HEK293 (cell line): ENCODE measurements around the gene CELA2A.

Experiments
- CTCF ChIA-PET: fragments of 350-600 bp; formaldehyde crosslinking; extraction: SDS; loops from one replicate; lab custom pipeline; 2021; ENCODE audit warnings: antibody characterized with exemption; lab: Yijun Ruan, JAX
- POLR2A ChIA-PET: fragments of 300-600 bp; formaldehyde crosslinking; extraction: SDS; loops from one replicate; lab custom pipeline; 2020; ENCODE audit warnings: antibody characterized with exemption, inconsistent platforms; lab: Yijun Ruan, JAX
- H3K27ac ChIP-seq: fragments of 200-500 bp; sonication (Bioruptor generic); 2 replicates; pipeline ENCODE4 v1.5.1; 2014; ENCODE audit warnings: low read depth, low read length, control low read depth, inconsistent platforms; ENCODE audit errors: extremely low read depth
- H3K36me3 ChIP-seq, 2 experiments: fragments of 200-500 bp in 1 of 2; sonication (Bioruptor generic) in 1 of 2; 1 replicate in 1 of 2; 2 replicates in 1 of 2; pipeline ENCODE4 v1.5.1; 2014 to 2017; ENCODE audit warnings: inconsistent platforms in 2 of 2, low read length in 2 of 2; ENCODE audit not compliant: control insufficient read depth in 2 of 2, insufficient read depth in 1 of 2
- H3K4me1 ChIP-seq: fragments of 200-500 bp; sonication (Bioruptor generic); 2 replicates; pipeline ENCODE4 v1.5.1; 2014; ENCODE audit warnings: mild to moderate bottlenecking, low read length, inconsistent platforms; ENCODE audit not compliant: control insufficient read depth, insufficient read depth
- H3K4me3 ChIP-seq: 2 replicates; pipeline ENCODE4 v1.5.1; 2011; ENCODE audit warnings: low read depth, mild to moderate bottlenecking, control low read depth, low read length, moderate library complexity
- H3K9me3 ChIP-seq: fragments of 200-500 bp; sonication (Bioruptor generic); 2 replicates; pipeline ENCODE4 v1.5.1; 2014; ENCODE audit warnings: low read depth, low read length, inconsistent platforms; ENCODE audit not compliant: control insufficient read depth, insufficient read depth
- ELK4 ChIP-seq: IDR thresholded peaks from 2 replicates; pipeline ENCODE4 v1.6.1; 2011; ENCODE audit warnings: mild to moderate bottlenecking, low read depth, low read length, borderline replicate concordance
- FEZF1 ChIP-seq: fragments of 450-650 bp; formaldehyde crosslinking; IDR thresholded peaks from 2 replicates; pipeline ENCODE4 v1.5.1; 2016; ENCODE audit warnings: missing biosample characterization, missing genetic modification characterization
- HIC1 ChIP-seq: fragments of 450-650 bp; formaldehyde crosslinking; IDR thresholded peaks from 2 replicates; pipeline ENCODE4 v1.5.1; 2016; ENCODE audit warnings: missing biosample characterization, missing genetic modification characterization
- HOXA7 ChIP-seq: sonication (generic); formaldehyde crosslinking; IDR thresholded peaks from 2 replicates; pipeline ENCODE4 v1.8.1; 2022; ENCODE audit warnings: missing genetic modification reagents, borderline replicate concordance
- MEIS1 ChIP-seq: sonication (generic); formaldehyde crosslinking; IDR thresholded peaks from 2 replicates; pipeline ENCODE4 v1.8.1; 2022; ENCODE audit warnings: missing genetic modification reagents, mild to moderate bottlenecking, borderline replicate concordance
- MYNN ChIP-seq: fragments of 450-650 bp; formaldehyde crosslinking; IDR thresholded peaks from 2 replicates; pipeline ENCODE4 v1.5.1; 2016; ENCODE audit warnings: missing biosample characterization, missing genetic modification characterization, borderline replicate concordance
- PRDM1 ChIP-seq: fragments of 450-650 bp; formaldehyde crosslinking; IDR thresholded peaks from 2 replicates; pipeline ENCODE4; 2016; ENCODE audit warnings: missing biosample characterization, missing genetic modification characterization
- TRIM28 ChIP-seq: IDR thresholded peaks from 2 replicates; pipeline ENCODE4 v1.6.1; 2011; ENCODE audit warnings: low read length, control low read depth, borderline replicate concordance
- ZBTB21 ChIP-seq: fragments of 450-650 bp; formaldehyde crosslinking; IDR thresholded peaks from 2 replicates; pipeline ENCODE4 v1.5.1; 2017; ENCODE audit warnings: missing biosample characterization, missing genetic modification characterization
- ZEB2 ChIP-seq: fragments of 450-650 bp; formaldehyde crosslinking; IDR thresholded peaks from 2 replicates; pipeline ENCODE4 v1.5.1; 2016; ENCODE audit warnings: missing biosample characterization, missing genetic modification characterization
- ZNF174 ChIP-seq: fragments of 450-650 bp; formaldehyde crosslinking; IDR thresholded peaks from 2 replicates; pipeline ENCODE4 v1.5.0; 2017; ENCODE audit warnings: missing biosample characterization, mild to moderate bottlenecking, missing genetic modification characterization
- ZNF184 ChIP-seq: fragments of 450-650 bp; IDR thresholded peaks from 2 replicates; pipeline ENCODE4 v1.5.1; 2018; ENCODE audit warnings: missing biosample characterization, mild to moderate bottlenecking, missing genetic modification characterization
- ZNF221 ChIP-seq: fragments of 450-650 bp; formaldehyde crosslinking; IDR thresholded peaks from 2 replicates; pipeline ENCODE4 v1.5.1; 2017; ENCODE audit warnings: missing biosample characterization, missing genetic modification characterization, borderline replicate concordance
- ZNF26 ChIP-seq: fragments of 450-650 bp; formaldehyde crosslinking; IDR thresholded peaks from 2 replicates; pipeline ENCODE4 v1.5.1; 2016; ENCODE audit warnings: missing biosample characterization, missing genetic modification characterization
- ZNF416 ChIP-seq: fragments of 450-650 bp; formaldehyde crosslinking; IDR thresholded peaks from 2 replicates; pipeline ENCODE4 v1.5.1; 2016; ENCODE audit warnings: missing biosample characterization, missing genetic modification characterization
- ZNF513 ChIP-seq: fragments of 450-650 bp; IDR thresholded peaks from 2 replicates; pipeline ENCODE4 v1.5.1; 2018; ENCODE audit warnings: missing biosample characterization, missing genetic modification characterization
- ZNF521 ChIP-seq: fragments of 450-650 bp; formaldehyde crosslinking; IDR thresholded peaks from 2 replicates; pipeline ENCODE4 v1.5.1; 2017; ENCODE audit warnings: missing biosample characterization, mild to moderate bottlenecking, missing genetic modification characterization
- ZNF558 ChIP-seq: fragments of 450-650 bp; formaldehyde crosslinking; IDR thresholded peaks from 2 replicates; pipeline ENCODE4 v1.5.1; 2016; ENCODE audit warnings: missing biosample characterization, missing genetic modification characterization
- ZNF571 ChIP-seq: fragments of 450-650 bp; formaldehyde crosslinking; IDR thresholded peaks from 2 replicates; pipeline ENCODE4 v1.5.0; 2017; ENCODE audit warnings: missing biosample characterization, missing genetic modification characterization
- ZNF596 ChIP-seq: fragments of 450-650 bp; IDR thresholded peaks from 2 replicates; pipeline ENCODE4 v1.5.0; 2018; ENCODE audit warnings: missing biosample characterization, mild to moderate bottlenecking, missing genetic modification characterization, moderate library complexity
- ZNF623 ChIP-seq: fragments of 450-650 bp; formaldehyde crosslinking; IDR thresholded peaks from 2 replicates; pipeline ENCODE4 v1.5.1; 2016; ENCODE audit warnings: missing biosample characterization, missing genetic modification characterization
- ZNF645 ChIP-seq: fragments of 450-650 bp; formaldehyde crosslinking; IDR thresholded peaks from 2 replicates; pipeline ENCODE4; 2016; ENCODE audit warnings: missing biosample characterization, missing genetic modification characterization
- ZNF660 ChIP-seq: fragments of 450-650 bp; IDR thresholded peaks from 2 replicates; pipeline ENCODE4 v1.5.1; 2018; ENCODE audit warnings: missing biosample characterization, mild to moderate bottlenecking, missing genetic modification characterization
- ZNF664 ChIP-seq: fragments of 450-650 bp; formaldehyde crosslinking; IDR thresholded peaks from 2 replicates; pipeline ENCODE4 v1.5.1; 2016; ENCODE audit warnings: missing biosample characterization, missing genetic modification characterization
- ZSCAN16 ChIP-seq: fragments of 450-650 bp; formaldehyde crosslinking; IDR thresholded peaks from 2 replicates; pipeline ENCODE4 v1.5.1; 2016; ENCODE audit warnings: missing biosample characterization, missing genetic modification characterization
- ZSCAN18 ChIP-seq: fragments of 450-650 bp; formaldehyde crosslinking; IDR thresholded peaks from 2 replicates; pipeline ENCODE4 v1.5.1; 2016; ENCODE audit warnings: missing biosample characterization, missing genetic modification characterization
- ZSCAN30 ChIP-seq: fragments of 450-650 bp; IDR thresholded peaks from 2 replicates; pipeline ENCODE4 v1.5.1; 2018; ENCODE audit warnings: missing biosample characterization, mild to moderate bottlenecking, missing genetic modification characterization, moderate library complexity

Gene CELA2A

GRCh38 chr1:15476927-15477326 is 20.4 kb downstream of the CELA2A start:
- ChIA-PET CTCF (interaction anchor here (0.6 kb wide), 1 partner anchor 1913 kb away, joined by 3 read pairs; no protein-coding TSS in a partner anchor), POLR2A (no interaction called here)
- no peaks in the 10 kb centered on the region for H3K36me3 ChIP-seq
- H3K4me1 ChIP-seq: no peaks in the 10 kb centered on the region
- H3K9me3 ChIP-seq: no peaks in the 10 kb centered on the region
- TF ChIP-seq ZNF26 (tag by site-specific recombination): no peak
- no peak for TF ChIP-seq ZNF664 (tag by site-specific recombination)
- no peak for TF ChIP-seq ZSCAN30 (tag by site-specific recombination)
- no peak for TF ChIP-seq MYNN (tag by site-specific recombination)
- TF ChIP-seq ZNF513 (tag by site-specific recombination): no peak
- TF ChIP-seq HIC1 (tag by site-specific recombination): no peak
- no peak for TF ChIP-seq ZBTB21 (tag by site-specific recombination)
- TF ChIP-seq ELK4: no peak
- no peak for TF ChIP-seq ZNF416 (tag by site-specific recombination)
- TF ChIP-seq ZNF660 (tag by site-specific recombination): no peak
- no peak overlapping the region for H3K27ac ChIP-seq
- no peak overlapping the region for H3K4me3 ChIP-seq

GRCh38 chr1:15477646-15478212 is 21.2 kb downstream of the CELA2A start:
- Histone ChIP-seq H3K9me3 (no peaks in the 10 kb centered on the region), H3K4me1 (no peaks in the 10 kb centered on the region), H3K36me3 (no peaks in the 10 kb centered on the region), H3K4me3 (no peak overlapping the region), H3K27ac (no peak overlapping the region)
- ChIA-PET CTCF (no interaction called here), POLR2A (no interaction called here)
- no peak for TF ChIP-seq ZNF521 (tag by site-specific recombination)
- no peak for TF ChIP-seq ZNF623
- TF ChIP-seq ZNF184 (tag by site-specific recombination): no peak
- no peak for TF ChIP-seq ZNF558 (tag by site-specific recombination)
- no peak for TF ChIP-seq TRIM28
- no peak for TF ChIP-seq ZSCAN18
- no peak for TF ChIP-seq ZNF174
- no peak for TF ChIP-seq ZNF645 (tag by site-specific recombination)
- no peak for TF ChIP-seq PRDM1 (tag by site-specific recombination)
- no peak for TF ChIP-seq ZEB2 (tag by site-specific recombination)
- no peak for TF ChIP-seq ZNF221
- no peak for TF ChIP-seq HOXA7 (CRISPR knock-in tag)
- no peak for TF ChIP-seq ZNF571 (tag by site-specific recombination)
- TF ChIP-seq ZNF596 (tag by site-specific recombination): no peak
- no peak for TF ChIP-seq MEIS1
- TF ChIP-seq FEZF1 (tag by site-specific recombination): no peak
- no peak for TF ChIP-seq ZSCAN16 (tag by site-specific recombination)
